Lower lobe of right lung (tissue), 2 donors: ENCODE data around the gene RNPEPL1. TPM values are rescaled to one million over a fixed set of nuclear protein-coding genes. Genes with fewer than 3 reads are reported as not detected.
"Not testable (repeated sequence)": the region's sequence is repeated elsewhere in the genome, so short reads cannot be mapped to it uniquely, and the experiment has no call there.

Experiments
- ATAC-seq, 2 donors: fragments of 200-7000 bp; cut with Tn5 transposase; one replicate each; pipeline ENCODE4 v1.9.1; 2020 to 2022; ENCODE audit warnings: mild to moderate bottlenecking in 2 of 2, moderate library complexity in 2 of 2
- DNase-seq: peaks from one replicate; pipeline ENCODE4 v3.0.0-alpha.2; 2020
- H3K27ac ChIP-seq: fragments of 200-600 bp; one replicate; pipeline ENCODE4 v1.8.0; 2022
- H3K27me3 ChIP-seq: fragments of 200-600 bp; one replicate; pipeline ENCODE4 v1.8.0; 2022; ENCODE audit warnings: low read depth
- H3K36me3 ChIP-seq: fragments of 200-600 bp; one replicate; pipeline ENCODE4 v1.8.0; 2022; ENCODE audit warnings: mild to moderate bottlenecking
- H3K4me1 ChIP-seq: fragments of 200-600 bp; one replicate; pipeline ENCODE4 v1.8.0; 2022
- H3K4me3 ChIP-seq: fragments of 200-600 bp; one replicate; pipeline ENCODE4 v1.8.0; 2022; ENCODE audit warnings: mild to moderate bottlenecking
- H3K9me3 ChIP-seq: fragments of 200-600 bp; one replicate; pipeline ENCODE4 v1.8.0; 2022
- CTCF ChIP-seq: fragments of 200-600 bp; IDR thresholded peaks from one replicate; pipeline ENCODE4 v1.8.0; 2022; ENCODE audit warnings: antibody characterized with exemption, mild to moderate bottlenecking
- intact Hi-C: fragments of 100-400 bp; cut with DNase I; formaldehyde crosslinking; loops from one replicate; pipeline ENCODE4 v1.11.0; 2022
- total RNA-seq: library from RNA; stranded (reverse); fragmentation: NEBNext Ultra II Directional; extraction: Animal tissue kit (Norgen Biotek cat#: 25700); gene quantifications from one replicate; pipeline ENCODE4 v1.2.1, GENCODE V29; 2021
- donor health status: DM: no; HTN: yes; CAD: no; lungs with severe emphysema.

The RNPEPL1 gene
- total RNA-seq, 1 donor from 2014 or later: 102 TPM

- DNase-seq (no peak), ATAC-seq (no peak)
- no peaks in the 10 kb centered on the region for H3K9me3 ChIP-seq
- H3K4me3 ChIP-seq: no peak overlapping the region
- peaks cover 30% of the 10 kb centered on the region for H3K36me3 ChIP-seq
- H3K27ac ChIP-seq: no peak overlapping the region
- no peak for TF ChIP-seq CTCF
- intact Hi-C loops: no loop called here
- peaks cover 6% of the 10 kb centered on the region for H3K27me3 ChIP-seq
- H3K4me1 ChIP-seq: peaks cover 6% of the 10 kb centered on the region
Observed at GRCh38 chr2:240520974-240521350, 47.3 kb upstream of the RNPEPL1 start.

GRCh38 chr2:240521885-240522284 is 46.4 kb upstream of the RNPEPL1 start:
- H3K9me3 ChIP-seq, ATAC-seq, H3K27me3 ChIP-seq, H3K27ac ChIP-seq, intact Hi-C loops, H3K4me1 ChIP-seq, H3K4me3 ChIP-seq, DNase-seq: not testable (repeated sequence)
- H3K36me3 ChIP-seq: peaks cover 30% of the 10 kb centered on the region

GRCh38 chr2:240522406-240522805 is 45.9 kb upstream of the RNPEPL1 start:
- peaks cover 6% of the 10 kb centered on the region for H3K4me1 ChIP-seq
- H3K27ac ChIP-seq: no peak overlapping the region
- intact Hi-C loops: no loop called here
- H3K27me3 ChIP-seq: peaks cover 6% of the 10 kb centered on the region
- H3K4me3 ChIP-seq: no peak overlapping the region
- no peak for ATAC-seq
- no peak for TF ChIP-seq CTCF
- H3K36me3 ChIP-seq: peaks cover 30% of the 10 kb centered on the region
- no peak for DNase-seq
- H3K9me3 ChIP-seq: no peaks in the 10 kb centered on the region

- peaks cover 6% of the 10 kb centered on the region for H3K4me1 ChIP-seq
- no peak for TF ChIP-seq CTCF
- H3K36me3 ChIP-seq: peaks cover 34% of the 10 kb centered on the region
- intact Hi-C loops: no loop called here
- no peak overlapping the region for H3K4me3 ChIP-seq
- no peak for ATAC-seq
- no peak for DNase-seq
- H3K27me3 ChIP-seq: peaks cover 6% of the 10 kb centered on the region
- no peak overlapping the region for H3K27ac ChIP-seq
- no peaks in the 10 kb centered on the region for H3K9me3 ChIP-seq
Observed at GRCh38 chr2:240523451-240524281, 44.6 kb upstream of the RNPEPL1 start.

GRCh38 chr2:240524963-240525718 is 43.1 kb upstream of the RNPEPL1 start:
- intact Hi-C loops: no loop called here
- Histone ChIP-seq H3K36me3 (peaks cover 41% of the 10 kb centered on the region), H3K9me3 (no peaks in the 10 kb centered on the region), H3K27me3 (peaks cover 3% of the 10 kb centered on the region), H3K4me1 (peaks cover 3% of the 10 kb centered on the region), H3K4me3 (no peak overlapping the region), H3K27ac (no peak overlapping the region)
- ATAC-seq (no peak), DNase-seq (no peak)
- TF ChIP-seq CTCF: no peak

- ATAC-seq (no peak), DNase-seq (no peak)
- Histone ChIP-seq H3K27ac (no peak overlapping the region), H3K4me3 (no peak overlapping the region), H3K9me3 (no peaks in the 10 kb centered on the region), H3K4me1 (no peaks in the 10 kb centered on the region), H3K36me3 (peaks cover 41% of the 10 kb centered on the region), H3K27me3 (no peaks in the 10 kb centered on the region)
- TF ChIP-seq CTCF: no peak
- intact Hi-C loops: no loop called here
Observed at GRCh38 chr2:240525802-240526201, 42.5 kb upstream of the RNPEPL1 start.
